H7 (cell line): ENCODE measurements around the gene CRKL. TPM values are rescaled to one million over a fixed set of nuclear protein-coding genes. Genes with fewer than 3 reads are reported as not detected.

Experiments
- DNase-seq: peaks from one replicate; pipeline ENCODE4 v3.0.0; 2012
- H3K27me3 ChIP-seq: 2 replicates; pipeline ENCODE4 v1.6.0; 2011; ENCODE audit warnings: mild to moderate bottlenecking, low read length; ENCODE audit not compliant: control insufficient read depth, insufficient read depth
- H3K36me3 ChIP-seq: replicated peaks from 2 replicates; pipeline ENCODE4 v1.5.1; 2011; ENCODE audit warnings: low read length; ENCODE audit not compliant: control insufficient read depth, insufficient read depth
- H3K4me3 ChIP-seq: 2 replicates; pipeline ENCODE4 v1.5.1; 2011; ENCODE audit warnings: low read depth, mild to moderate bottlenecking, control low read depth, low read length, moderate library complexity; ENCODE audit not compliant: insufficient read depth
- total RNA-seq: library from RNA; depleted of rRNA; stranded (reverse); fragments of >200 nt; shearing (Covaris generic); gene quantifications from 2 replicates; pipeline ENCODE4 v1.2.3, GENCODE V29; 2014

Gene CRKL
- total RNA-seq, 1 experiment from 2014 or later, result 70.6 TPM

GRCh38 chr22:20948450-20948849 is 31.2 kb downstream of the CRKL start:
- Histone ChIP-seq H3K36me3 (peaks cover 23% of the 10 kb centered on the region), H3K4me3 (no peak overlapping the region), H3K27me3 (no peaks in the 10 kb centered on the region)
- no peak for DNase-seq

GRCh38 chr22:20948989-20949388 is 31.8 kb downstream of the CRKL start:
- no peak for DNase-seq
- Histone ChIP-seq H3K4me3 (no peak overlapping the region), H3K27me3 (no peaks in the 10 kb centered on the region), H3K36me3 (peaks cover 26% of the 10 kb centered on the region)

- no peak for DNase-seq
- no peak overlapping the region for H3K4me3 ChIP-seq
- no peaks in the 10 kb centered on the region for H3K27me3 ChIP-seq
- H3K36me3 ChIP-seq, result peaks cover 26% of the 10 kb centered on the region
These were observed 32.5 kb downstream of the CRKL start for GRCh38 chr22:20949698-20950183.

- no peak for DNase-seq
- H3K27me3 ChIP-seq, result no peaks in the 10 kb centered on the region
- H3K4me3 ChIP-seq, result no peak overlapping the region
- peaks cover 26% of the 10 kb centered on the region for H3K36me3 ChIP-seq
These were observed 34.1 kb downstream of the CRKL start for GRCh38 chr22:20951151-20951931.

- DNase-seq, result no peak
- no peaks in the 10 kb centered on the region for H3K27me3 ChIP-seq
These were observed 34.7 kb downstream of the CRKL start for GRCh38 chr22:20951932-20952380.

GRCh38 chr22:20952544-20953341 is 35.5 kb downstream of the CRKL start:
- peaks cover 26% of the 10 kb centered on the region for H3K36me3 ChIP-seq

More at GRCh38 chr22:20951932-20952380, 34.7 kb downstream of the CRKL start:
- peaks cover 26% of the 10 kb centered on the region for H3K36me3 ChIP-seq
- H3K4me3 ChIP-seq, result no peak overlapping the region

GRCh38 chr22:20953342-20953608 is 36.1 kb downstream of the CRKL start:
- no peak overlapping the region for H3K4me3 ChIP-seq
- DNase-seq, result no peak
- peaks cover 26% of the 10 kb centered on the region for H3K36me3 ChIP-seq

More at GRCh38 chr22:20952544-20953341, 35.5 kb downstream of the CRKL start:
- Histone ChIP-seq H3K4me3 (no peak overlapping the region), H3K27me3 (peaks cover 2% of the 10 kb centered on the region; the same call in 1 of the 2 replicates)
- DNase-seq, result no peak

GRCh38 chr22:20953668-20954500 is 36.7 kb downstream of the CRKL start:
- Histone ChIP-seq H3K4me3 (no peak overlapping the region), H3K27me3 (peaks cover 2% of the 10 kb centered on the region; the same call in 1 of the 2 replicates), H3K36me3 (peaks cover 26% of the 10 kb centered on the region)
- no peak for DNase-seq

More at GRCh38 chr22:20953342-20953608, 36.1 kb downstream of the CRKL start:
- peaks cover 2% of the 10 kb centered on the region; the same call in 1 of the 2 replicates for H3K27me3 ChIP-seq

GRCh38 chr22:20955548-20955947 is 38.3 kb downstream of the CRKL start:
- Histone ChIP-seq H3K36me3 (peaks cover 19% of the 10 kb centered on the region), H3K27me3 (peaks cover 2% of the 10 kb centered on the region; the same call in 1 of the 2 replicates), H3K4me3 (no peak overlapping the region)
- DNase-seq, result no peak

GRCh38 chr22:20956258-20957101 is 39.3 kb downstream of the CRKL start:
- peak overlapping the region; percentile 80 for H3K4me3 ChIP-seq
- H3K36me3 ChIP-seq, result peaks cover 11% of the 10 kb centered on the region
- peaks cover 2% of the 10 kb centered on the region; the same call in 1 of the 2 replicates for H3K27me3 ChIP-seq
- DNase-seq, result peak; percentile 76

- Histone ChIP-seq H3K36me3 (peaks cover 6% of the 10 kb centered on the region), H3K4me3 (peak overlapping the region; percentile 80), H3K27me3 (peaks cover 2% of the 10 kb centered on the region; the same call in 1 of the 2 replicates)
- DNase-seq, result peak; percentile 84
These were observed 40.0 kb downstream of the CRKL start for GRCh38 chr22:20957102-20957682.

GRCh38 chr22:20957683-20958431 is 40.6 kb downstream of the CRKL start:
- DNase-seq, result peak; percentile 89
- Histone ChIP-seq H3K4me3 (peak overlapping the region; percentile 80), H3K27me3 (peaks cover 4% of the 10 kb centered on the region), H3K36me3 (peaks cover 4% of the 10 kb centered on the region)
